ENCODE results near the gene EMILIN2.

DNA sequence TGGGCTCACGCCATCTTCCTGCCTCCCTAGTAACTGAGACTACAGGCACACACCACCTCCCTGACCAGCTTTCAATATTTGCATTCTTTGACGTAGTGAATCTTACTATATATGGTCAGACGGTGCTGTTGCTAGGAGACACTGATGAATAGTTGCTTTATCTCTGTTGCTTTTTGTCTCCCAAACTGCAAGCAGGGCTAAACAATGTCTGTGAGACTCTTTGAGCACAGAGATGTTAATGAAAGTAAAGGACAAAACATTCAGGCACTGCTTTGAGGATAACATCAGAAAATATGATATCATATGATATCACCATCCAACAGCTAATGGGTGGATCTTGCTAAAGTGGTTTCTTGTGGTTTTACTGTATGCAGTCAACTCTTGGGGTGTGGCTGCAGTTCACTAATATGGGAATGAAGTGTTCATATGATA is 43.0 kb downstream of the EMILIN2 start:
- TF ChIP-seq POLR2AphosphoS5 (IDR thresholded peaks at IDR 0.05; ENCODE audit: insufficient read depth in 1 of 2, low read depth in 1 of 2) (no peak), CTCF (IDR thresholded peaks at IDR 0.05) (no peak), POLR2A (IDR thresholded peaks at IDR 0.05) (no peak)
